DMS 273 (cell line): Measurements from ENCODE around the gene IHH.
A peak's percentile ranks its signal among the peaks of the same experiment; 100 is the strongest.

Source experiments
- DNase-seq: peaks from one replicate; lab custom pipeline; 2025; ENCODE audit not compliant: unreplicated experiment; lab: John Stamatoyannopoulos, UW

The IHH gene

DNA sequence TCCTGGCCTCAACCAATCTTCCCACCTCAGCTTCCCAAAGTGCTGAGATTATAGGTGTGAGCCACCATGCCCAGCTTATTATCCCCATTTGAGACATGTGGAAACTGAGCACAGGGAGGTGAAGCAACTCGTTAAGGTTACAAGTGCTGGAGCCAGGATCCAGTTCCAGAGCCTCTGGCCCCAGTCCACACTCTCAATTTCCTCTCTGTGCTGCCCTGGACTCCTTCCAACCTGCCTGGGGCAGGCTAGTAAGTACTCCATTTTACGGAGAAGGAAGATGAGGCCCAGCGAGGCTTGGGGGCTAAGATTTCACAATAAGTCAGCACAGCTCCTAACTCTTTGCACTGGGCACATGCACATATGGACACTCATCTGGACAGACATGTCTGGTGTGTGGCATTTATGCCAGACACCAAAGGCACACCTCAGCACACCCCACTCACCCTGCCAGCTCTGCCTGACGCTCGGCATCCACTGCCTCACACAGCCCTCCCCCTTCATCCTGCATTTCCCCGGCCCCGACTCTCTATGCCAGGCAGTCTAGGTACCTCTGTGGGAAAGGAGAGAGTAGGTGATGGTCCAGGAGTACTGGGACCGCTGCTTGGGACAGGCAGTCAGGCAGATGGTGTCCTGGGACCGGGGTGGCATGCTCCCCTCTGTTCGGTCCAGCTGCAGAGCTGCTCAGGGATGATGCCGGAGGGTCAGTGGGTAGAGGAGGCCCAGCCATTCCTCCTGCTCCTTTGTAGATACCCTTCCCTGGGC, 39.9 kb downstream of the IHH start:
- DNase-seq, result peak; percentile 23

DNA sequence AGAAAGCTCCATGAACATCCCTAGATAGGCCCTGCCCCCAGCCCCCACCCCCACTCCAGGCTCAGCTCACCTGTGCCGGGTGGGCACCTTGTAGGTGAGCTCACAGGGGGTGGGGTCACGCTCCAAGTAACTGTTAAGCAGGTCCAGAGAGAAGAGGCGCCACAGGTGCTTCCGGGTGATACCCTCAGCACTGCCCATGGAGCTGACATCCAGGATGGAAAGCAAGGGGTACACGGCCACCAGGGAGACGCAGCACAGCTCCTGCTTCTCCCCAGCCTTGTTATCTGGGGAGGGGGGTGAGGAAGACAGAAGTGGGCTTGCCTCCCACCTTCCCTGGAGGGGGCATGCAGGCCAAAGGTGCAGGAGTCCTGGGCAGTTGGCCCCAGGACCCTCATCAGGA, 41.3 kb downstream of the IHH start:
- no peak for DNase-seq

DNA sequence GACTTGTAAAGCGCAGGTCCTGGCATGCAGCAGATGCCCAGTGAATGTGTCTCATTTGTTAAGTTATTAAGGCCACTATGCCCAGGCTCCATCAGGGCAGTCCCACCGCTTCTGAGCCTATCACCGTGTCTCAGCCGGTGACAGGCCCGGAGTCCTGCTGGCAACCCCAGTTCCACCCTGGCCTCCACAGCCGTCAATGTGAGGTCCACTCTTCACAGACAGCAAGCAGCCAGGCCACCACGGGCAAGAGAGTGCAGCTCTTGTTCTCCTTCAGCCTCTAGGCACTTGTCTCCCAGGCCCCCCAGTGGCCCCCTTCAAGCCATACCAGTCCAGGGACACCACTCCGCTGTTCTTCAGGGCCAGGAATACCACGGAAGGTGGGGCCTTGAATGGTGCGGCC, 42.0 kb downstream of the IHH start:
- DNase-seq, result no peak

DNA sequence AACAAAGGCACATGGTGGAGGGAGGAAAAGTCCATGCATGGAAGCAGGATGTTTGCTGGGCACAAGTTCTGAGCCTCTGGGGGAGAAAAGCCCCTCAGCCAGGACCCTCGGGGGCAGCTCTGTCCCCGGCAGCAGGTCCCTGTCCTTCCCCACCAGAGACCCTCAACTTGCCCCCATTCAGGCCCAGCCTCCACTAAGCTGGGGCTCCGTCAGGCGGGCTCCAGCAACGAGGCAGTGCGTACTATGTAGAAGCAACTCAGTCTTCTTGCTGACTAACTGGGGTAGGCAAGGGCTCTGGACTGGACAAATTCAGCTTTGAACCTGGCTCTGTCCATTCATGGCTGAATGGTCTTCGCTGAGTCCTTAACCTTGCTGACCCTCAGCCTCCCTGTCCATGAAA, 42.4 kb downstream of the IHH start:
- DNase-seq, result no peak

DNA sequence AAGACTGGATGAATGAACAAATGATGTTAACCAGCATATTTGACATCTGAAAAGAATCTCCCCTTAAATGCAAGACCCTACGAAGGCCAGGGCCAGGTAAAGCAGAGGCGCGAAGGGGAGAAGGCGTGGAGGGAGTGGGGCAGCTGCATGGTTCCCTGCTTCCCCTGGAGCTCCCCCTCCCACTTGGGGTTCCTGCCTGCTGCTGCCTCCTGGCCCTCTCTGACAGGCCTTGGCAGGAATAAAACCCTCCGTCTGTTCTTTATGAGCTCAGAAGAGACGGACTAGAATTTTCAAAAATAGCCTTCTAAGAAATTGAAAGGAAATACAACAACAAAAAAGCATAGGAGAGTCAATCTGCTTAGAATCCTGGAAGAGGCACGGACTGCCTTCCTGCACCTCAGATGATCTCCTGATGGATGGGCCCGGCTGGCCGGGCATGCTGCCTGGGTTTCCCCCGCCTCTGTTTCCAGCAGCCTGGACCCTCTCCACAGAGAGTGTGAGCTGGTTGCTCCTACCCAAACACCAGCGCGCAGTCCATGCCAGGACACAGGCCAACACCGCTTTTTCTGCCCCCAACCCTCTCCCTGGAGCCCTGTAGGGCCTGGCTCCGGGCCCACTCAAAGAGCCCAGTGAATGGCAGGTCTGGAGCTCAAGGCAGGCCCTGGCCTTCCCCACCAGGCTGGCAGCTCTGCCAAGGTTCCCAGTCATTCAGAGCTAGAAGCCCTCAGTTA, 43.4 kb downstream of the IHH start:
- peak; percentile 64 for DNase-seq

DNA sequence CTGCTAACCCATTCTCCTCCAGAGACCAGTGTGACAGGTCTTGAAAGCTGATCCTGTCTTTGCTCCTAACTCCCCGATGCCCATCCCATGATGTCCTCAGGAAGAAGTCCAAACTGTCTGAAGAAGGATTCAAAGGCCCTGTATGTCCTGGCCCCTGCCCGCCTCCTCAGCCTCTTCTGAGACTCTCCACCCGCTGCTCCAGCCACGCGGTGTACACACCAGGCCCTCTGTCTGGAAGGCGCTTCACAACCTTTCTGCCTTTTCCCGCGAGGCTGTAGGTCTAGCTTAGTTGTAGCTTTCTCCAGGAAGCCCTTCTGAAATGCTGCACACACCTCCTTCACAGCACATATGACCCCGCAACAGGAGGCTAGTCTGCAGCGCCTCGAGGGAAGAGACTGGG, 44.0 kb downstream of the IHH start:
- DNase-seq, result no peak

DNA sequence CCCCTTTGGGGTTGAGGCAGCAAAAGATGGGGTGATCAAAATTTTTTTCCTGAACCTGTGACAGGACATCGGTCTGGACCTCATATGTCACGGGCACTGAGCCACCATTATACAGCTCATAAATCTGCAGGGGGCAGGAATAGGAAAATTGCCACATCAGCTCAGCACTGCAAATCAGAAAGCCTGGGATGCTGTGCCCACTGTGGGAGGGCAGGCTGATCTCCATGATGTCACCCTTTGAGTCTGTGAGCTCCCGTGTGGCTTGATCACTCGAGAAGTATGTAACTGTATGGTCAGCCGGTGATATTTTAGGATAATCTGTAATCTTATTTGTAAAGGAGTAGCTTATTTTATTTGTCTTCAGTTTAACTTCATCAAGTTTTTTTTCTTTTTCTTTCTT, 49.8 kb downstream of the IHH start:
- no peak for DNase-seq

DNA sequence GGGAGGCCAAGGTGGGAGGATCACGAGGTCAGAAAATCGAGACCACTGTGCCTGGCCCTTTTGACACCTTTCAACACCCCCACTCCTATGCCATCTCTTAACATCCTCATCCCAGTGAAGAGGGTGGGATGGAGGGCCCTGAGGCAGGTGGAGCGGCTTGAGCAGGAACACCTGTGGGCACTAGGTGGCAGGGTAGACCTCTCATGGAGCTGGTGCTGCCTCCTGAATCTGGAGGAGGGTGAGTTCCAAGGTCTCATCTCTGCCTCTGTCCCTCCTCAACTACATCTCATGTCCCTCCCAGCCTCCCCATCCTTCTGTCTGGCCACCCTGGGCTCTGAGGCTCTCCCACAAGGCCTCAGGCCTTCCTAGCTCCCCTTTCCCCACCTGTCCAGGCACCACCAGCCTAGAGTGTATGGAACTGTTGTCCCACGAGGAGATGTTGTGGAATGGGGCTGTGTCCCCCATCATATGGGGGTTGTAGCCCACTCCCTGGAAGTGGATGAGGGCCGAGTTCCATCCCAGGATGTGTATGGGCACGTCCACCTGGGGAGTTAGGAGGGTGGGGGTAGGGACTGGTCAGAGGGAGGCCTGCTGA, 50.5 kb downstream of the IHH start:
- DNase-seq, result peak; percentile 60

DNA sequence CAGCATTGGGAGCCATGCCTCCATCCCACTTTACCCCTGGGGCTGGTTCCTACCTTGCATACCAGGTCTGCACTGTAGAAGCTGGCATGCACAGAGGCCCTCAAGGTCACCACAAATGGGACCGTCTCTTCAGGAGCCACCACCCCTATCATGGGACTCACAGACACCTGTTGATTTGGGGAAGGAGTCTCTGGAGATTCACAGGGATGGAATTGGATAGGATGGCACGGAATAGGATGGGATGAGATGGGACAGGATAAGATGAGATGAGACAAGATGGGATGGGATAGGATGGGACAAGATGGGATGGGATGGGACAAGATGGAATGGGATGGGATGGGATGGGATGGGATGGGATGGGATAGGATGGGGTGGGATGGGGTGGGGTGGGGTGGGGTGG, 51.4 kb downstream of the IHH start:
- no peak for DNase-seq
